ENCODE data around the gene RAB17.

The RAB17 gene

DNA sequence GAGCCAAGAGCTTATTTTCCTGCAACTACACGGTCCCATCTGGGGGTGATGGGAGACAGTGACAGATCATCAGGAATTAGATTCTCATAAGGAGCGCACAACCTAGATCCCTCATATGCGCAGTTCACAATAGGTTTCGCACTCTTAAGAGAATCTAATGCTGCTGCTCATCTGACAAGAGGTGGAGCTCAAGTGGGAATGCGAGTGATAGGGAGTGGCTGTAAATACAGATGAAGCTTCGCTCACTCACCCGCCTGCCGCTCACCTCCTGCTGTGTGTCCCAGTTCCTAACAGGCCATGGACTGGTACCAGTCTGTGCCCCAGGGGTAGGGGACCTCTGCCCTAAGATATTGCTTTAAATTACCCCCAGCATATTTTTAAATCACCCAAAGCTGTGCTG lies 47.6 kb upstream of the RAB17 start:
- no peak overlapping the region for H3K9ac ChIP-seq (ENCODE audit: low read length)
- H3K4me2 ChIP-seq (ENCODE audit: low read depth, low read length), result no peak overlapping the region
- no peak for DNase-seq
- H3K4me1 ChIP-seq (ENCODE audit: low read length), result no peaks in the 10 kb centered on the region
- no peaks in the 10 kb centered on the region for H3K79me2 ChIP-seq (ENCODE audit: low read length)
- no peak overlapping the region for H3K4me3 ChIP-seq (ENCODE audit: low read length)
- H3K27me3 ChIP-seq (replicated peaks; ENCODE audit: insufficient read depth, low read length), result no peaks in the 10 kb centered on the region
- no peak for TF ChIP-seq EZH2 (optimal IDR thresholded peaks at IDR 0.05; ENCODE audit: low read depth, low read length)
- TF ChIP-seq EZH2phosphoT487 (IDR thresholded peaks at IDR 0.05; ENCODE audit: low read length), result no peak
- TF ChIP-seq CTCF (IDR thresholded peaks at IDR 0.05; ENCODE audit: low read length), result no peak
- no peak overlapping the region for H3K27ac ChIP-seq (ENCODE audit: low read length)
- no peaks in the 10 kb centered on the region for H4K20me1 ChIP-seq (ENCODE audit: insufficient read depth, low read length)
- H3K36me3 ChIP-seq (replicated peaks; ENCODE audit: insufficient read depth, low read length), result no peaks in the 10 kb centered on the region
- no peak overlapping the region for H2AFZ ChIP-seq (ENCODE audit: low read length)
- H3K9me2 ChIP-seq (replicated peaks; ENCODE audit: insufficient read depth, low read length), result no peaks in the 10 kb centered on the region
- H3F3A ChIP-seq (ENCODE audit: insufficient read depth, low read length), result no peaks in the 10 kb centered on the region
- no peaks in the 10 kb centered on the region for H3K9me3 ChIP-seq (replicated peaks; ENCODE audit: insufficient read depth, low read length)

- Histone ChIP-seq H2AFZ (ENCODE audit: low read length) (no peak overlapping the region), H3K4me2 (ENCODE audit: low read depth, low read length) (no peak overlapping the region), H3K4me1 (ENCODE audit: low read length) (no peaks in the 10 kb centered on the region), H3K9me3 (replicated peaks; ENCODE audit: insufficient read depth, low read length) (no peaks in the 10 kb centered on the region), H3K79me2 (ENCODE audit: low read length) (no peaks in the 10 kb centered on the region), H3K4me3 (ENCODE audit: low read length) (no peak overlapping the region), H3K36me3 (replicated peaks; ENCODE audit: insufficient read depth, low read length) (no peaks in the 10 kb centered on the region), H3K27me3 (replicated peaks; ENCODE audit: insufficient read depth, low read length) (no peaks in the 10 kb centered on the region), H3K9me2 (replicated peaks; ENCODE audit: insufficient read depth, low read length) (no peaks in the 10 kb centered on the region), H4K20me1 (ENCODE audit: insufficient read depth, low read length) (no peaks in the 10 kb centered on the region), H3K27ac (ENCODE audit: low read length) (no peak overlapping the region), H3K9ac (ENCODE audit: low read length) (no peak overlapping the region), H3F3A (ENCODE audit: insufficient read depth, low read length) (no peaks in the 10 kb centered on the region)
- DNase-seq, result no peak
- no peak for TF ChIP-seq CTCF (IDR thresholded peaks at IDR 0.05; ENCODE audit: low read length)
Observed at GRCh38 chr2:237637429-237638135, 47.0 kb upstream of the RAB17 start.

DNA sequence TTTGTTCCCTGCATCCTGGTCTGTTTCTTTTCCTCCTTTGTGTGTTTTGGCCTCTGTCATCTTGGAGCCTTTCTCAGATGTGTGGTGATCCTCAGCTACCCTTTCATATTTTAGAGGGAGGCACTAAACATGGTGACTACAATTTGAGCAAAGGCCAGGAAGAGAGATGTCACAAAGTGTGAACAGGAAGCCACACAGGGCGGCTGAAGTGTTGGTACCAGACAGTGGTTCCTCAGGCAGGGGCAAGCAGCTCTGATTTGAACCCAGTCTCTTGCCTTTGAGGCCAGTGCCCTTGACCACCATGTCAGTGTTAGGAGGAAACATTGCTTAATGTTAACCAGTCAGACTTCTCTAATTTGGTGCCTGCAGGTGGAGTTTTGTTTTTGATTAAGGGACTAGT lies 46.0 kb upstream of the RAB17 start:
- H3K36me3 ChIP-seq (replicated peaks; ENCODE audit: insufficient read depth, low read length), result no peaks in the 10 kb centered on the region
- no peaks in the 10 kb centered on the region for H3K9me3 ChIP-seq (replicated peaks; ENCODE audit: insufficient read depth, low read length)
- H4K20me1 ChIP-seq (ENCODE audit: insufficient read depth, low read length), result no peaks in the 10 kb centered on the region
- no peak overlapping the region for H2AFZ ChIP-seq (ENCODE audit: low read length)
- no peaks in the 10 kb centered on the region for H3K27me3 ChIP-seq (replicated peaks; ENCODE audit: insufficient read depth, low read length)
- no peaks in the 10 kb centered on the region for H3K79me2 ChIP-seq (ENCODE audit: low read length)
- H3K4me2 ChIP-seq (ENCODE audit: low read depth, low read length), result no peak overlapping the region
- H3K4me3 ChIP-seq (ENCODE audit: low read length), result no peak overlapping the region
- H3K9ac ChIP-seq (ENCODE audit: low read length), result no peak overlapping the region
- no peak for DNase-seq
- no peaks in the 10 kb centered on the region for H3K4me1 ChIP-seq (ENCODE audit: low read length)
- no peaks in the 10 kb centered on the region for H3F3A ChIP-seq (ENCODE audit: insufficient read depth, low read length)
- no peak overlapping the region for H3K27ac ChIP-seq (ENCODE audit: low read length)
- no peaks in the 10 kb centered on the region for H3K9me2 ChIP-seq (replicated peaks; ENCODE audit: insufficient read depth, low read length)
- TF ChIP-seq CTCF (IDR thresholded peaks at IDR 0.05; ENCODE audit: low read length) (no peak), EZH2 (optimal IDR thresholded peaks at IDR 0.05; ENCODE audit: low read depth, low read length) (no peak), EZH2phosphoT487 (IDR thresholded peaks at IDR 0.05; ENCODE audit: low read length) (no peak)
